Stimulated activated CD4-positive, alpha-beta T cell treated with anti-CD3 and anti-CD28 coated beads, Interleukin-4, amount 100 ng/mL, for 48 hours (primary cell): ENCODE measurements around the gene C1RL.

ENCODE experiments used
- DNase-seq, 2 donors: peaks; one replicate each; pipeline ENCODE4 v3.0.0-alpha.2; 2020; ENCODE audit warnings: low read depth in 2 of 2

The C1RL gene

DNA sequence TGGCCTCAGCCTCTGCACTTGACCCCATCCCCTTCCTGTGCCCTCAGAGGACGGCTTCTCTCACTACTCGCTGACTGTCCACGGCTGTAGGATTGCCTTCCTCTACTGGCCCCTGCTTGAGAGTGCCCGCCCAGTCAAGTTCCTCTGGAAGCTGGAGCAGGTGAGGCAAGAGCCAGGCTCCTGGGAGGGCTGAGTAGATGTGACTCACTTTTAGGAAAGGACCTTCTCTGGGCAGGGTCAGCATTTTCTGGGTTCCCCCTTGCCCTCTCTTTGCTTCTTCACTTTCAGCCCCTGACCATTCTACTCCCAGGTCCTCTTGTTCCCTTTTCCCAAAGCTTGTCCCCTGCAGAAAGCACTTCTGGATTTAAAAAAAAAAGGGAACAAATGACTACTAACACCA lies 28.9 kb upstream of the C1RL start:
- DNase-seq, result no peak

DNA sequence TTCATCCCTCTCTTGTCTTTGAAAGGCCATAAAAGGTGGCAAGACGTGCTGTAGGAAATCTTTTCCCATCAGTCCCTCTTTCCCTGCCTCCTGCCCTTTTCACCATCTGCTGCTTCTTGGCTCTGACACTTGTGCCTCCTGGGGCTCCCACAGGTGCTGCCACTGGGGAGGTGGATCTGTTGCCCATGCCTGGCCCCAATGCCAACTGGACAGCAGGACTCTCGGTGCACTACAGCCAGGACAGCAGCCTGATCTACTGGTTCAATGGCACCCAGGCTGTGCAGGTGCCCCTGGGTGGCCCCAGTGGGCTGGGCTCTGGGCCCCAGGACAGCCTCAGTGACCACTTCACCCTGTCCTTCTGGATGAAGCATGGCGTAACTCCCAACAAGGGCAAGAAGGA lies 27.7 kb upstream of the C1RL start:
- no peak for DNase-seq

DNA sequence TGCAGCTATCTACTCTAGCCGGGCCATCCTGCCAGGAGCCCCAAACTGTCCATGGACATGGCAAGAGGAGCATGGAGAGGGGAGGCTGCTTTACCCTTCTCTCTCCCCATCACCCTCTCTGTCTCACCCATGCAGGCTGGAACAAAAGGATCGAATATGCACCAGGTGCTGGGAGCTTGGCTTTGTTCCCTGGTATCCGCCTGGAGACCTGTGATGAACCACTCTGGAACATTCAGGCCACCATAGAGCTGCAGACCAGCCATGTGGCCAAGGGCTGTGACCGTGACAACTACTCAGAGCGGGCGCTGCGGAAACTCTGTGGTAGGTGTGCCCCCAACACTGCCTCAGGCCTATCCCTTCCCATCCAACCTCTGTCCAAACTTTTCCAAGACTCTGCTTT lies 27.1 kb upstream of the C1RL start:
- no peak for DNase-seq

- DNase-seq, result no peak
Observed at GRCh38 chr12:7134396-7135166, 25.6 kb upstream of the C1RL start.

- DNase-seq, result no peak
Observed at GRCh38 chr12:7131502-7131866, 22.5 kb upstream of the C1RL start.

- peak; percentile 27 to 38 for DNase-seq
Observed at GRCh38 chr12:7130701-7131501, 21.9 kb upstream of the C1RL start.

DNA sequence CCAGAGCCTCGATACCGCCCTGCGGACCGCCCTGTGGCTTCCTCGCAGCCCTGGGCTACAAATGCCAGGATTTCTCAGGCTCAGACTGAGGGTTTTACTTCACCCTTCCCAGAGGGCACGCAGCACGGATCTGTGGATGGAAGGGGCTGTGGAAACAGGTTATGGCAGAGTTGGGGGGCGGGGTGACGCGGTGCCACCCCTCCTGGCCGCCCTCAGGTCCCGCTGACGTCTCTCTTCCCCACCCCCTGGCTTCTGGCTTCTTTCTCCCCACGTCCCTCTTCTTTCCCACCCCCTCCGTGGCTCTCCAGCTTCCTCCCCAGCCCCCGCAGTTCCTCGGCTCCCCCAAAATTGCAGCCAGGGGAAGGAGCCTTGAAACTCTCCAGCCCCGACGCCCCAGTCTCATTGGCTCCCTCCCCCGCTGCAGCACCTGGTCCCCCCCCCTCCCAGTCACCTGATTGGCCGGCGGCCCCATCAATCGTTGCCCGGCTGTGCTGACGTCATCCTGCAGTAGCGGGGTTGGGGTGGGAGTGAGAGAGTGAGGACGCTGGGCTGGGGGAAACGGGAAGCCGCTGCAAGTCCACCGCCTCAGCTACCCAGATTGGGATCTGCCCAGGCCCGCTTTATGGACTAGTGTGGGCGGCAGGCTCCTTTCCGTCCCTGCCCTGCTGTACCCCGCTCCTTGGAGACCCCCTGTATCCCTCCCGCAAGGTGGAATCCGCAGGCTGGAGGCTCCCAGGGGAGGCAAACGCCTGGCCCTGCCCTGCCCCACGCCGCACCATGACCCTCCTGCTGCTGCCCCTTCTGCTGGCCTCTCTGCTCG lies 21.1 kb upstream of the C1RL start, which contains the start of gene CLSTN3:
TSS of gene CLSTN3 (plus strand) at position 500 of the 820 bp plus-strand sequence. CDS start at position 778, 278 bp downstream.
- peak; percentile 75 to 76 for DNase-seq

GRCh38 chr12:7129287-7129871 lies 20.4 kb upstream of the C1RL start:
- no peak for DNase-seq

DNA sequence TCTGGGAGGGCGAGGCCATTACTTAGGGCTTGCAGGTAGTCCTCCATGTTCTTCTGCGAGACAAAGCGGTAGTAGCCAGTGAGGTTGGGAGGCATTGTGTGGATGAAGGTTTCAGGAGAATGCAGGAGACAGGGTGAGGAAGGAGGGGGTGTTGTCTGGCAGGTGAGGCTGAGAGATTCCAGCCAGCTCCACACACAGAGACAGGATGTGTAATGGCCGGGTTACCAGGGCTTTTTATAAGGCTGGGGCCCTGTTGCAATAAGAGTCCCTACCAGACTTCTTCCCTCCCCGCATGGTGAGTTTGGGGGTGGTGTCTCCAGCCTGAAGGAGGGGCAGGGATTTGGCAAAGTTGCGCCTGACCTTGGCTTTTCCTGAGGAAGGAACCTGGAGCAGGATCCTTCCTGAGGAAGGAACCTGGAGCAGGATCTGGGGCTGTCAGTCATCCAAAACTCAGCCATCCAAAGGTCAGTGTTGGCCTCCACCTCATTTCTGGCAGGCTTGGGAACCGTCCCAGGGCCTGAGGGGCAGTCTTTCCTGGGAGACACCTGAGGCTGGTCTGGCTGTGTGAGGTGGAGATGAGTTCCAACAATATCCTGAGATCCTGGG lies 19.8 kb upstream of the C1RL start, which contains the start of gene RBP5:
TSS of gene RBP5 (minus strand) at position 209 of the 606 bp plus-strand sequence. CDS start at position 95, 114 bp downstream.
- DNase-seq, result no peak

DNA sequence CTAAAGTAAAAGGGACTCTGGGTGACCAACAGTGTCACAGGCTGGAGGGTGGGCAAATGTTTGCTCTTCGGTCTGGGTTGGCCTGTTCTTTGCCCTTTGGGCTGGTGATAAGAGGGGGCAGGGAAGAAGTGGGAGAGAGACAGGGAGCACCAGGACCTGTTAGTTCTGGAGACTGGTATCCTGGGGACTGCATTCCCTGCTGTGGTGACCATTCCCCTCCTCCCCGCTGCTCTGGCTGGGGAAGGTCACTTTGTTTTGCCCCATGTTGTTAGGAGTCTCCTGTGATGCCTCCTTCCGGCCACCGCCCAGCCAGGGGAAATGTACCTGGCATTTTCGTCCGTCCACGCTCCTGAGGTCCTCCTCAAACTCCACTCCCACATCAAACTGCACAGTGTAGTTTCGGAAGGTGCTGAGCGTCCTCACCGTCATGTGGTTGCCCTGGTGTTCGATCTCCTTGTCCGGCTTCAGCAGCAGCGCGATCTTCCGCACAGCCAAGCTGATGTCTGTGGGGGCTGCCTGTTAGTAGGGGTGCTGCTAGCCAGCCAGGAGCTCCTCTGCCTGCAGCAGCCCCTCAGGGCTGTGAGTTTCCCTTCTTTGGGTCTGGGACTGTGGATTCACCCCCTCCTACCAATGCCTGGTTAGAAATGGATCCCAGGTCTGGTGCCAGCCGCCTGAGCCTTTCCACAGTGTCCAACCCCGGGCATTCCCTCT lies 19.1 kb upstream of the C1RL start:
- no peak for DNase-seq

DNA sequence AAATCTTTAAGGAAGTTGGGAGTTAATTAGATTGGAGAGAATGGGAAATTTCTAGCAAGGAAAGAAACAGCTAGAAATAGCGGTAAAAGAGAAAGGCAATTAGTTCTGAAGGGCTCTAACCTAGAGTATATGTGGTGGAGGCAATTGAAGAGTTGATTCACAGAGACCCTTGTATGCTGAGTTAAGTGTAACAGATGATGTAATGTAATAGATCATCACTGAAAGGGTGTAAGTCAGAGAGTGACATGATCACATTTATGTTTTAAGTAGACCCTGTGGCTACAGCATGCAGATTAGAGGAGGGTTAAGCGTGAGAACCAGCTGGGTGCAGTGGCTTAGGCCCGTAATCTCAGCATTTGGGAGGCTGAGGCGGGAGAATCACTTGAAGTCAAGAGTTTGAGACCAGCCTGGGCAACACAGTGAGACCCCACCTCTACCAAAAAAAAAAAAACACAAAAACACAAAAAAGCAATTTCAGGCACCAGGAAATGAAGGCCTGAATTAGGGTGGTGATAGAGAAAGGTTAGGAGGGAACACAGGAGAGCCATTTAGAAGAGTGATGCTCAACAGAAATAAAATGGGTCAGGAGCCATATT lies 16.7 kb upstream of the C1RL start:
- no peak for DNase-seq

DNA sequence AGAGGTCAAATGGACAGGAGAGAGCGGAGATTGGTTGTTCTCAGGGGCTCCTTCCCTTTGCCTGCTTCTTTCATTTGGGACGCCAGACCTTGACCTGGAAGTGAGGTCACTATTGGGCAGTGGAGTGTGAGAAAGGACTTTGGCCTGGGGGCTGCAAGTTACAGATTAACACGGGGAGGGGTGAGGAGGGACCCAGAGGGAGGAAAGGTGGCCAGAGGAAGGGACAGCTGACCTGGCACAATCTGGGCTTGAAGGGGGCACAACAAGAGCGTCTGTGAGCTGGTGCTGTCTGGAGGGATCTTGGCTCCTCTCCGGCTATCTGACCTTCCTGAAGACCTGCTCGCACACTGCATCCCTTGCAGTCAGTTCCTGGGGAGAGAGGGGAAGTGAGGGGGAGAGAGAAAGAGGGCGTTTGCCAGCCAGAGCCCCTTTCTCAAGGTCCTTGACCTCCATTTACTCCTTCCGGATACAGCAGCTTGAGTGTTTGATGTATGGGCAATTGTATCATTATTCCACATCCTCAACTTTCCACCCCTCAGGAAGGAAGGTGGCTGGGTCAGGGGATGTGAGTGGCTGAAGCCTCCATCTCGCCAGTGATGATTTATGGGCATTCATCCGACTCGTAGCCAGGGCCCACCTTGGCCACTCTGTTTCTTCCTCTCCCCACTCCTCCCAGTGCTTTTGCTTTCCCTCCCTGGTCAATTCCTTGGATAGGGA lies 14.9 kb upstream of the C1RL start:
- no peak for DNase-seq

DNA sequence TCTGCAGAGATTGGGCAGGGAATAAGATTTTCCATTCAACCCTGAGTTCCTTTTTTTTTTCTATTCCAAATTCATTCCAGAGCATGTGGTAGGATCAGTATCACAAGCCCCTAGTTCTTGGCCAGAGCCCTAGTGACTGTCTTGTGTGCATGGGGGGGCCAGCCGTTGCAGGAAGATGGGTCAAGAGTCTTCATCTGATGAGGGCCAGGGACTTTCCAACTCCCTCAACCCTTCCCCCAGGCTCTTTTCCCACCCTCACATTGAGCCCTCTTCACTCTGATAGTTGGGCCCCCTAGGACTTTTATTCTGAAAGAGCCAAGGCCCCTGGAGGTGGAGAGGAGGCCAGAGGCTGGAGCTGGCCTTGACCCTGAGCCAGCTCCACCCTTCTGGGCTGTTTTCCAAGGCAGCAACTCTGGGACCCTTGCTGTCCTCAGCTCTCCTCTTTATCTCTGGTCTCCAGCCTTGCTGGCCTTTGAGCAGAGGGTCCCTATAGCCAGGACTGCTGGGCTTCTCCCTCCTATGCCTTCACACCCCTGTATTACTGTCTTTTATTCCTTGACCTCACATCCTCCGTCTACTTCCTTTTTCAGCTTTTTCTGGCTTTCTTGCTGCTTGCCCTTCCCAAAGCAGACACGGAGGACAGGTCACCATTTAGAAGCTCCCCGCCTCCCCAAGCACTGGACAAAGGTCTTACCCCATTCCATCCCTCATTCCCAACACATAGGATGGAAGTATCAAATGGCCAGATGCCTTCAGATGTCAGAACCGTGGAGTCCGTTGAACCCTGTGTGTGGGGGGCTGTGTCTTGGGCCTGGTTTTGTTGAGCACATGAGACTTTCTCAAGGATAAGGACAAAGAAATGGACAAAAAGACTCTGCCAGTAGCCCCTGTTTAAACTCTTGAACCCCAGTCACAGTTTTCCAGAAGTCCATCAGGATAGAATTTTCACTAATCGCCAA lies 14.1 kb upstream of the C1RL start:
- no peak for DNase-seq

DNA sequence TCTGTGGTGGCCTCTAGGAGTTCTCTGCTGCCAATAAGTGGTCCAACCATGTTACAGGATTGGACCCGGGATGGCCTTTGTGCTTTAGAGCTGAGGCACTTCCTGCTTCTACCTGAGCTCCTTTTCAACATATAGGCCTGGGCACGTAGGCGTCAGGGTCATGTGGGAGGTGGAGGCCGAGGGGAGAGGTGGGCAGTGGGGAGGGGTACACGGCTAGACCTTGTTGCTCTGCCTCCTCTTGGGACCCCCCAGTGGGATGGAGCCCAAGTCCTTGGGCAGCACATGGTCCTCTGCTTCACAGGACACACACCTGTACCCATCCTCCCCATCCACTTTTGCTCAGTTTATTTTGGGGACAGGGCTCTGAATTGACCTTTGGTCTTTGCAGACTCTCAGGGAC lies 12.3 kb upstream of the C1RL start:
- DNase-seq, result no peak

DNA sequence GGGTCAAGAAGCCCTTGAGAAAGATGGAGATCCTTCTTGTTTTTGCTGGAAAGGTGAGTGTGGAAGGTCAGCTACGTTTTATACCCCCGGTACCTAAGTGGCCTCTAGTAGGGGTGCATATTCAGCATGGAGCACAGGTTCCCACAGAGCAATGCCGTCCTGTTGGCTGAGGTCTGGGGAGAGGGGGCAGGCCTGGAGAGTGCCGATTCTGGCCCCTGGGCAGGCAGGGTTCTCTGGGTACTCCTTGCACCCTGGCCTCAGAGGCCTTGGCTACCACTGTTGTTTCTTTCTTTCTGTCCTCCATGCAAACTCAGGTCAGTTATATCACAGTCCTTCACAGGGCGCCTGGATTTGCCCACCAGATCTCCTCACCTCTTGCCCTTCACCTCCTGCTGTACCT lies 11.2 kb upstream of the C1RL start:
- DNase-seq, result no peak

GRCh38 chr12:7118881-7119280 lies 9.9 kb upstream of the C1RL start:
- DNase-seq, result no peak

- no peak for DNase-seq
Observed at GRCh38 chr12:7117670-7118069, 8.7 kb upstream of the C1RL start.

DNA sequence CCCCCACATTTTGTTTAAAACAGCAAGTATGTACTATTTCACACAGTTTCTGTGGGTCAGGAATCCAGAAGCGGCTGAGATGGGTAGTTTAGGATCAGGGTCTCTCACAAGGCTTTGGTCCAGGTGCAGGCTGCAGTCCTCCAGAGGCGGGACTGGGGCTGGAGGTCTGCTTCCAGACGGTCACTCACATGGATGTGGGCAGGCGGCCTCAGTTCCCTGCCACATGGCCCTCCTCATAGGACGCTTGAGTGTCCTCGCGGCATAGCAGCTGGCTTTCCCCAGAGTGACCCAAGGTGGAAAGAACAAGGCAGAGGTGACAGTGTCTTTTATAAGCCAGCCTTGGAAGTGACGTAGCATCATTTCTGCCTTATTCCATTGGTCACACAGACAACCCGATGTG lies 7.9 kb upstream of the C1RL start:
- DNase-seq, result no peak
